Measurements from ENCODE around the gene TUBA8.
A peak's percentile ranks its signal among the peaks of the same experiment; 100 is the strongest.
"Not testable (repeated sequence)": the region's sequence is repeated elsewhere in the genome, so short reads cannot be mapped to it uniquely, and the experiment has no call there.

Gene TUBA8

DNA sequence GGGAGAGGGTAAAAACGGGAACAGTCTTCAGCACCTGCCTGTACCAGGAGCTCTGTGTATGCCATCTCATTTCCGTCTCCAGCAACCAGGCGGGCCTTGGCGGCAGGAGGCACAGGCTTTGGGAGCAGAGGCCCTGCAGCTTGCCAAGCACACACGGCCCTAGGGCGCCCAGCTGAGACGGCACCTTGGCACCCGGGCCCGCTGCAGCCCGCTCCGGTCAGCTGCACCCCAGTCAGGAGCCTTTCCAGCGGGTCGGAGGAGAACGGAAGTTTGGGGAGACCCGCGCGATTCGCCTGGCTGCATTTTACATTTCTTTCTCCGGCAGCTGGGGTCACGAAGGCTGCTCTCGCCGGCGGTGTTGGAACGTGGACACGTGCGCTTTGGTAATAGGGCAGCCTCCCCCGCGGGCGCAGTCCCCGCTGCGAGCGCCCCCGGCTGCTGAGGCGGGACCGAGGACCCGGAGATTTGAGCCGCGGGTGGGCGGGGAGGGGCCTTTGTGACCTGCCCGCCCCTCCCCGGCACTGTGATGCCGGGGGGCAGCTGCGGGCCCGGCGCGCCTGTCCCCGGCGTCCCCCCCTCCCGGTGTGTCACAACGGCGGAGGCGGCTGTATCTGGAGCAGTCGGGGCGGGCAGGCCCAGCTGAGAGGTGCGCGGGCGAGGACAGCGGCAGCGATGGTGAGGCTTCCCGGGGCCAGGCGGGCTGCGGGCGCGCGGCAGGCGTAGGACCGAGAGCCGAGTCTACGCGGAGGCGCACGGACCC is at the start of gene TUBA8:
Gene TUBA8, plus strand, starts transcription at position 616 of the 760 bp plus-strand sequence. Its CDS starts 57 bp downstream, at position 673.
- no peak for DNase-seq (ENCODE audit: low spot score)

DNA sequence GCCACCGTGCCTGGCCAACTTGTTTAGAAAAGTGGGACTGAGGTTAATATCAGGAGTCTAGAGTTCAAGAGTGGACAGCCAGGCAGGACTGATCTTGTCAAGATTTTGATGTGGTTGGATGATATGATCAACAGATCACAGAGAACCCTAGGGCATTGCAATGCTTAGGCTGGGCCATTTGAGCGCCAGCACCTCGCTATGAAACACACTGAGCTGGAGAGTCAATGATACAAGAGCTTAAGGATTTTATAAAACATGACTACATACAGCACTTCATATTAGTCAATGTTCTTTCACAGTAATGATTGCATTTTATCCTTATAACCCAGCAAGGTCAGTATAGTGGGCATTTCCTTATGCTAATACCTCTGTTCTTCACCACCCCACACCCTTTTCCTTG is 48.2 kb upstream of the TUBA8 start:
- no peak for DNase-seq (ENCODE audit: low spot score)

DNA sequence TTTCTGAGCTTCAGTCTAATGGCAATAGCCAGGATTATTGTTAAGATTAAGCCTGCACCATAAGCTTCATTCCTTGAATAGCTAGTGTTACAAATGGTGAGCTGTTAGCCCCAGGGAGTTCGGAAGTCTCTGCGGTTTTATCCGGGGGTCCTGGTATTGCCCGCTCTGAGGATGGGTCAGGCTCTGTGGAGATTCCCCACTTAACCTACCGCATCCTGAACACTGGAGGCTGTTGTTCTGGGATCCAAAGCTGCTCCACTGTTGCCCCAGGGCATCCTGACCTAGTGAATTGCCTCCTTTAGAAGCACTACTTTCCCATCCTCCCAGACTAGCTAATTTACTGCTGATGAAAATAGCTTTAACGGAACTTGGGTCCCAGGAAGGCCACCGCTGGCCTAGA is 47.3 kb upstream of the TUBA8 start:
- DNase-seq (ENCODE audit: low spot score): no peak

DNA sequence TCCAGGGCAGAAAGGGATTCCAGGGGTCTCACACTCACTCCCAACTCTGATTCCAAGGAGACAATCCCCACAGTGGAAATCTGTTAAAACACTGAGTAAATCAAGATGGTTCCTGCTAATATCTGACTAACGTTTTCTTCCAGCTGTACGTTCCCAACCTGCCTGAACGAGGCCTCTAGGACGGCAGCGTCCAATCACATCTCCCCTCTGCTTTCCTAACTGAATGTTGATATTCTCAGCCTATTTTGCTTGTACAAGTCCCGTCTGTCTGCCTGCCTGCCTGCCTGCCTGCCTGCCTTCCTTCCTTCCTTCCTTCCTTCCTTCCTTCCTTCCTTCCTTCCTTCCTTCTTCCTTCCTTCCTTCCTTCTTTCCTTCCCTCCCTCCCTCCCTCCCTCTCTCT is 46.9 kb upstream of the TUBA8 start:
- DNase-seq (ENCODE audit: low spot score): not testable (repeated sequence)

DNA sequence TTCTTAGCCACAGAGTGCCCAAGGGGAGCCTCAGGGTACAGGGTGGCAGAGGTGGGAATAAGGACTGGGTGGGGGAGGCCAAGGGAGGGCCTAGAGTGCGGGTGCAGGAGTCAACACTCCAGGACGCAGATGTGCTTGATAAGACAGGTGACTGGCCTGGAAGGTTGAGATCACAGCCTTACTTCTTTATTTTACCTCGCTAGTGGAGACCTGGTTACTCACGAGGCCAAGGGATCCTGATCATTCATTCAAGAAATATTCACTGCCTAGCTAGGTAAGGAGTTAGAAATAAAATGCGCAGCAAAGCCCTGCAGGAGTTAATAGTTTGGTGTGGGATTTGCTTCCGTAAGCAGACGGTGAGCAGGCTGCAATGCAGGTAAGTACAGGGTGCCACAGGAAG is 46.0 kb upstream of the TUBA8 start:
- no peak for DNase-seq (ENCODE audit: low spot score)

DNA sequence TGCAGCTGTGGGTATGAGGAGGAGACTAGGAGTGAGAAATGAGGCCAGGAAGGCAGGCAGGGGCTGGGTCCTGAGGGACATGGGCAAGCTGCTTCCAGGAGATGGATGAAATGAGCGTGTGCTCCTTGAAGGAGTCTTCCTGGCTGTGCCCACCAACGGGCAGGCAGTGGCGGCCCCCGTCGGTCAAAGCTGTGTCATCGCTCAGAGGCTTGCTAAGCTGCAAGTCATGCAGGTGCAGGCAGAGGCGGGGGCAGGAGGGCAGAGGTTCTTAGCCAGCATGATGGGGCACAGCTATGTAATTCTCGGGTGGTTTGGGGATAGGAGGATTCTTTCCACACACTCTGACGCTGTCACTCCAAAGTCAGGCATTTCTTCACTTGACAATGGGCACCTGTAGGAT is 45.4 kb upstream of the TUBA8 start:
- no peak for DNase-seq (ENCODE audit: low spot score)

DNA sequence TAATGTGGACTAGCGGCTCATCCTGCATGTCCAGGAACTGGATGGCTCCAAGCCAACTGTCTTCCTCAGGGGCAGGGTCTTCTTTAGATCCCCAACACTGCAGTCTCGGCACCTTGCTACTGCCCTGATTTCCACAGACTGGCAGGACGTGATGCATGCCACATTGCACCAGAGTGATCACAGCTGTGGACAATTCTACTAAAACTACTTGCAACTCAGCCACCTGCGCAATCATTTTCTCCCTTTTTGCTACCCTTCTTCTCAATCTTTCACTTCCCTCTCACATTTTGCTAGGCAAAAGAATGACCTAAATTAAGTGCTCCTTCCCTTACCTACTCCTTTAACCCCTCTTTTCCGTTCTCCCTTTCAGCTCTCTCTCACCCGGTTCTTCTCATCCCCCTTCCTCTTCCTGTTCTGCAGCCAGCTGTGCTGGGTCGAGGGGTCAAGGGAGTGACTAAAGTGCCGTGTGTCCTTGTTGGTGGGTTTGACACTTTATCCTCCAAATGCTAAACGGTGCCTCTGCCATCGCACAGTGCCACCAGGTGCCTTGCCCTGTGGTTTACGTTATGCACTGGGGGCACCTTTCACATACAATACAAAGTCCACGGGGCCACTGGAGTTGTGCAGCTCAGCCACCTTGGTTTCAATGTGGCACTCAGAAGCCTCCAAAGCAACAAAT is 44.3 kb upstream of the TUBA8 start:
- DNase-seq (ENCODE audit: low spot score): no peak

DNA sequence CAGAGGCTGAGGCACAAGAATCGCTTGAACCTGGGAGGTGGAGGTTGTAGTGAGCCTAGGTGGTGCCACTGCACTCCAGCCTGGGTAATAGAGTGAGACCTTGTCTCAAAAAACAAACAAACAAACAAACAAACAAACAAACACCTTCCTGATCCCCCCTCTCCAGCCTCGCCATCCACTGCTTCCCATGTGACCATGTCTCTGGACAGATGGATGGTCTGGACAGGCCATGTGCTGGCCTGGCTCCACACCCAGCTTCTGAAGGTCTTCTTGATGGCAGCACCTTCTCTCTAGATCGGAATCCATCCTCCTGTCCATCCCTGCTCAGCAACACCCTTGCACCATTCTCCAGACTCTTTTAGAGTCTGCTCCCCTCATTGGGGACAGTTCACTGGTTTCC is 43.5 kb upstream of the TUBA8 start:
- DNase-seq (ENCODE audit: low spot score): no peak

DNA sequence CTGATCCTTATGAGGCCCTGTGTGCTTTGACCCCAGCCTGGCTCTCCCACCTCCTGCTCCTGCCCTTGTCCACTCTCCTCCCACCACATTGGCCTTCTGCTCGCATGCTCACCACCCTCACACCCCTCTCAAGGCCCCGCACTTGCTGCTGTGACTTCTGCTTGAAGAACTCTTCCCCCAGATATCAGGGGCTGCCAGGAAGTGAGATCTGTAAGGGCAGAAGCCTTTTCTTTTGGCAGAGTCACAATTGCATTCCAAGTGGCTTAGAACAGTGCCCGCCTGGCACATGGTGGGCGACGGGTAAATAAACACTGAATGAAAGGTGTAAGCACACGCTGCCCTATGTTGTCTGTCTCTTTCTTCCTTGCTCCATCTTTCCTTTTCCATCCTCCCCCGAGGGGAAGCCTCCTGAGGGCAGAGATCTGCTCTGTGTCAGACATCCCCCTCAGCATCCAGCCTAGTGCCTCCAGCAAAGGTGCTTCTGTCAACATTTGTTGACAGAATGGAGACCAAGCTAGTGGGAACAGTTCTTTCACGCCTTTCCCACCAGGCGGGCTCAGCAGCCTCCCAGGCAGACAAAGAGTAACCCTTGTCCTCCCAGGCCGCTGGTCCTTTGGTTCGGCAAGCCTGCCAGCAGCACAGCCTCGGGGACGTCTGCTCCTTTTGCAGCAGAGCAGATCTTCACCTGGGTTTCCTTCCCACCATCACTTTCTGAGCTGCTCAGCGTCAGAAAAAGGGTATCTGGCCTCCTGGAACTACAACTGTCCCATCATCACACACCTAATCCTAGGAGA is 42.9 kb upstream of the TUBA8 start:
- no peak for DNase-seq (ENCODE audit: low spot score)

DNA sequence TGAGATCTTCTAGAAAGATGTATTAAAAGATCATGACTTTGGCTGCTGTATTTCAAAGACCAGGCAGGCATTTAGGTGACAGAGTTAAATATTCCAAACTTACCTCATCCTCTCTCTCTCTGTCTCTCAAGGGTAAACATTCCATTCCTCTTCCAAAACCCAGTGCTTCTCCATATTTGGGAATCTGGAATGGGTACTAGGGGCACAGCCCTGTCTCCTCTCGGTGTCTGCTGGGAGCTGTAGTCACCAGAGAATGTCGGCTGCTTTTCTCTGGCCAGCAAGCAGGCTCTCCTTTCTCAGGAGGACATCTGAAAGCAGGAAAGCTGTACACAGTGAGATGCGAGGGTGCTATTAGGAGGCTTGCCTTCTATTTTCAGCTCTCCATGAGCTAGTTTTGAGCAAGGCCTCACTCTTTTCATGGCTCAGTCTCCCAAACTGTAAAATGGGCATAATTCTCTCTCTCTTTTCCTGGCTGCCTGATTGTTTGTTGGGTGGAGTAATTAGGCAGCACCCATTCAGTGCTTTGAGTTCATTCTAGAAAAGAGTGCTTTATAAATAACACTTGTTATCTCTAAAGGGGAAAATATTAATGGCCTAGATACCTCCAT is 42.1 kb upstream of the TUBA8 start:
- no peak for DNase-seq (ENCODE audit: low spot score)

DNA sequence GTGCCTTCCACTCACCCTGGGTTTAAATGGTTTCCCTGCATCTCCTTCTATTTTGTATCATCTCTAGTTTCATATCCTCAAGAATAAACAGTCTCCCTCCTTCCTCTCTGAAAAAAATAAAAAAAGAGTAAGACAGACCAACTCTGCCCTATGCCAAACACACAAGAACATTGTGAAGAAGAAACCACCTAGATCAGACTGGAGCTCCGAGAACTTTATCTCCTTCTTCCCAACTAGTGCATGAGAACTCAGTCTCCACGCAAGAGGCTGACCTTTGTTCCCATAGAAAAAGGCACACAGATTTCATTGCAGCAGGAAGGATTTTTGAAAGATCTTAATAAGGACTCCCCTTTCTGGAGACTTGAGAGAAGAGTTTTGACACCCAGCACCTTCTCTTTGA is 41.6 kb upstream of the TUBA8 start:
- no peak for DNase-seq (ENCODE audit: low spot score)

DNA sequence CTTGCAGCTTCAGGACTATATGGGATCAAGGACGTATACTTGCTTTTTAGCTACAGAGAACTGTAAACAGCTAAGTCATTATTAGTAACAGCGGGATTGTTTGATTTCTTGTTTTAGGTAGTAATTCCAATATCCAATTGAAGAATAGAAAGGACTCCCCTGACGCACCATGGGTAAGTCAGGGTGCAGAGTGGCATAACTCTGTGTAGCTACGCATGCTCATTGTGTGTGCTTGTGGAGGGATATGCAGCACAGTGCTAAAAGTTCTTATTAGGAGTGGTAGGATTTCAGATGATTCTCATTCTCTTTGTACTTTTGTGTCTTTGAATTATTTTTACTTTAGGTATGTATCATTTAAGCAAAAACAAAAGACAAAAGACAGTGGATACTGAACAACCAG is 40.6 kb upstream of the TUBA8 start:
- no peak for DNase-seq (ENCODE audit: low spot score)

DNA sequence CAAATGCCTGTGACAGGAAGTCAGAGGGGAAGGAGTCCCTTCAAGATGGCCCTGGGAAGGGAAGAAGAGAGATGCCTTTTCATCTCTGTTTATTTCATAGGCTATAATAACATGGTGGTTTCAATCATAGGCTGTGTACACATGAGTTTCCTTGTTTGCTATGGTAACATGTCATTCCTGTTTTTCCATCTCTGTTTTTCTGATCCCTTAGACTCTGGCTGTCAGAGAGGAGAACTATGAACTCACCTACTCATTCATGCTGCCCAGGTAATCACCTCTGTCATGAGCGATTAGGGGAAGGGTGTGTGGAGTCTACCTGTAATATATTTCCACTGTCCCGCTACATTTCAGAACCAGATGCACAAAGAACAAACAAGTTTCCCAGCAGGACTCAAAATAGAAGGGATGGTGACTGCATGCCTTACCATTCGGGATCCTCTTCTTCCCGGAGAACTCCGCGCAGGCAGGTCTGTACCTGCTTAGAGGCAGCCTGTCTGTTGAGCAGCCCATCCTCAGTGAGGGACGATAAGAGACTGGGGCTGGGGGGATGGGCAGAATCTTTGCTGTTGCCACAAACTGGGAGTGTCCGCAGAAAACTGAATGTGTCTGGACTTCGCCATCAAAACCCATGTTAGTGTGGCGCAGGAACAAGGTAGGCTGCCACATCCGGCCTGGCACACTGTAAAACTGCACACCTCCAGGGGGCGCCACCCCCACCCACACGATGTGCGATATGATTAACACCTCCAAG is 39.9 kb upstream of the TUBA8 start:
- no peak for DNase-seq (ENCODE audit: low spot score)

DNA sequence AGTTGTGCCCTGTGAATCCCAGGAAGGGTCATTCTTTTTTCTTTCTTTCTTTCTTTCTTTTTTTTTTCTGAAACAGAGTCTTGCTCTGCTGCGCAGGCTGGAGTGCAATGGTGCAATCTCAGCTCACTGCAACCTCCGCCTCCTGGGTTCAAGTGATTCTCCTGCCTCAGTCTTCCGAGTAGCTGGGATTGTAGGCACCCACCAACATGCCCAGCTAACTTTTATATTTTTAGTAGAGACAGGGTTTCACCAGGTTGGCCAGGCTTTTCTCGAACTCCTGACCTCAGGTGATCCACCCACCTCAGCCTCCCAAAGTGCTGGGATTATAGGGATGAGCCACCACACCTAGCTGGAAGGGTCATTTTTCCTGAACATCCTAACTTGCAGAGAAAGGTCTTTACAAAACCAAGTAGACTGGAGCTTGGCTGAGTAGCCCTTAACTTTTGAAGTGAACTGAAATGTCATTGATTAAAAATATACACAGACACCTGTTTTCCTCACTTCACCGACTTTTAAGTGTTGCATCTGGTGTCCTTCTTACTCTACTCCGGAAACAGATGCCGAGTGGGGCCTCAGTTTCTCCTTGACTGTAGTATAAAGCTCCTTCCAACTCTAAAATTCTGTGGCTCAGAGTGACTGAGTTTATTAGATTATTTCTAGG is 39.2 kb upstream of the TUBA8 start:
- not testable (repeated sequence) for DNase-seq (ENCODE audit: low spot score)

DNA sequence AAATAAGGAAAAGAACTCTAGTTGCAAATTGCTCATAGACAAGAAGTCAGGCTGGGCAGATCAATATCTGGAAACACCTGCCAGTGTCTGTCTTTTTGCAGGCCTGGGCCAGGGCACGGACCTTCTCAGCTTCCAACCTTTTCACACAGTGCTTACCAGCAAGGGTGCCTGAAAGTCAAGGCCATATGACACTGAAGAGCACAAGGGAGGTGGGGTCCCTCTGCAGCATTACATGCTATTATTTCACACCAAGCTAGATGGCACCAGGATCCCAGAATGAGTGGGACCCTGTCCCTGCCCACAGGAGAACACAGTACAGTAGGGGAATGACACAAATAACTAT is 38.7 kb upstream of the TUBA8 start:
- no peak for DNase-seq (ENCODE audit: low spot score)

DNA sequence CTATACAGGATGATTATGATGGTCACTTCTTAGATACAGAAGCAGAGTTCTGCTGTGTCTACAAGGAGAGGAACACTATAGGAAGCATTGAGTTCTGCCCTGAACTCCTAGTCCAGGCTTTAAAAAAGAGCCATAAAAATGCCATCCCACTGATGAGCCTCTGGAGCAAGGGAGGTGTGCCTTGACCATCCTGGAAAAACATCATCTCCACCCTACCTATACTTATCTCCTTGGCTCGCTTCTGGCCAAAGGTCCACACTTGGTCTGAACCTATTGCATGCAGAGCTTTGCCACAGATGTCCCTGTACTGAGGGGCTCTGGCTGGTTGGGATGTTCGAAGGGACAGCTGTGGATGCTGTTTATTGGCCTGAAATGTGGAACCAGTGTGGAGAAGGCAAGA is 37.1 kb upstream of the TUBA8 start:
- DNase-seq (ENCODE audit: low spot score): no peak

DNA sequence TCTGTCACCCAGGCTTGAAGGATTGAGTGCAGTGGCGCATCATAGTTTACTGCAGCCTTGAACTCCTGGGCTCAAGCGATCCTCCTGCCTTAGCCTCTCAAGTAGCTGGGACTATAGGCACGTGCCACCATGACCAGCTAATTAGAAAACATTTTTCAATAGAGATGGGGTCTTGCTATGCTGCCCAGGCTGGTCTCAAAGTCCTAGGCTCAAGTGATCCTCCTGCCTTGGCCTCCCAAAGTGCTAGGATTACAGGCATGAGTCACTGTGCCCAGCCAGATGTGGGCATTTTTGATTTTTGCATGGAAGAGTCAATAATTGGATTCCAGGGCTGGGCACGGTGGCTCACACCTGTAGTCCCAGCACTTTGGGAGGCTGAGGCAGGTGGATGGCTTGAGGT is 36.7 kb upstream of the TUBA8 start:
- not testable (repeated sequence) for DNase-seq (ENCODE audit: low spot score)

DNA sequence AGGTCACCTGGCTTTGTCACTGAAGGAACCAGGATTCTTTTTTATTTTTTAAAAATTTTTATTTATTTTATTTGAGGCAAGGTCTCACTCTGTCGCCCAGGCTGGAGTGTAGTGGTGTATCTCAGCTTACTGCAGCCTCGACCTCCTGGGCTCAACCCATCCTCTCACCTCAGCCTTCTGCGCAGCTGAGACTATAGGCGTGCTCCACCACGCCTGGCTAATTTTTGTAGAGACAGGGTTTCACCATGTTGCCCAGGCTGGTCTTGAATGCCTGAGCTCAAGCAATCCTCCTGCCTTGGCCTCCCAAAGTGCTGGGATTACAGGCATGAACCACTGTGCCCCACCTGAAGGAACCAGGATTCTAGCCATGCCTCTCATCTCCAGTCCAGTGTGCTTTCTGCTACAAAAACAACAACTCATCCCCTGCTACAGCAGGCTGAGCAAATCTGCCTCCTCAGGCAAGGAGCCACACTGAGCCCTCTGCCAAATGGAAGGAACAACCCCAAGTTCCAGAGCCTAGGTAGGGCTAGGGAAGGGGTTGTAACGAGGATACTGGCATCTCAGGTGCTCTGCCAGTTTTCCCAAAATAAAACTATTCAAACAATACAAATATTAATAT is 35.4 kb upstream of the TUBA8 start:
- no peak for DNase-seq (ENCODE audit: low spot score)

DNA sequence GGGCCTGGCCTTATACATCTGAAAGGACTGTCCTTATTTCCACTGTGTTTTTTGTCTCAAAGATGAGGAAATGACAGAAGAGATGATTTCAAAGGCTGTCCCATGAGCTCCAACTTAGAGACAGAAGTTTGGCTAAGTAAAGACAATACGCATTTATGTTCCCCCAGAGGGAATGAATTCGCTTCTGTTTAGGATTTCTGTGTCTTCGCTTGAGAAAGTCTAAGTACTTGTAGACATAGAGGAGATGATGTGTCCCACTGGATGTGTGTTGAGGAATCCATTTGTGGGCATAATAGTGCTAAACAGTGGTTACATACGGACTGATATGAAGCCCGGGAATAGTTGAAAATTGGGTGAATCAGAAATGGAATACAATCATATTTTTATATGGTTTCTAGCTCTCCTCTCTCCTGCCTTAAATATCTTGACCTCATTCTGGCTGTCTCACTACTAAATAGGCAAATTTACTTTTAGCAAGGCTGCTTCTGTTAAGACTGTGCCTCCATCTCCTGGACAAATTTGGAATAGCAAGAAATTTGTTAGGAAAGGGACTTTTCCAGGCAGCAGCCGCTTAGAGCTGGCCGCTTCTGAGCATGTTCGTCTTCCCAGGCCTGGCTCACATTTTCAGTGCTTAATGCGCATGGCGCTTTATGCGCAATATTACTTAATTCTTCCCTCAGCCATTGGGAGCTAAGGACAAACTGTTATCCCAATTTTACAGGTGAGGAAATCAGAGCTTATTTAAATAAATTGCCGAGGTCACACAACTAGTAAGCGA is 34.7 kb upstream of the TUBA8 start:
- DNase-seq (ENCODE audit: low spot score): peak; percentile 98

DNA sequence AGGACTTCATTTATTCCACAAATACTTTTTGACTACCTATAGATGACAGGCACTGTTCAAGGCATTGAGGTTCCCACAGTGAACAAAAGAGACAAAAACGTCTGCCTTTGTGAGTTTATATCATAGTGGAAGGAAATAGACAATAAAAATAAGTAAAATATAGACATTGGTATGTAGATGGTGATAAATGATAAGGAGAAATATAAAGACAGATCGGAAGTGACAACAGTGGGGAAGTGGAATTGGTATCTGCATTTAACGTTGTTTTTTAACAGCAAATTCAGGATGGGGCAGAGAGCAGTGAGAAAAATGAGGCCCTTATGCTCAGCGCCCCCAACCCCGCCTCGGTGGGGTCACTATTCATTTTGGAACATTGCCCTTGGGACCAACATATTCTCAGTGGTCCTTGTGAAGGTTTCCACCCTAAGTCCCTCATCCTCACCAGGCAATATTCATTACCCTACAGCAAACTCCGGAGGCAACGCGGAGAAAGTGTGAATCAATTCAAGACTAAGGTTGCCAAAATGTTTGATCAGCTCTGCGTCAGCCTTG is 33.4 kb upstream of the TUBA8 start:
- DNase-seq (ENCODE audit: low spot score): peak; percentile 15
